GM10248 (cell line): Measurements from ENCODE around the gene TAAR1.
"Not testable (repeated sequence)": the region's sequence is repeated elsewhere in the genome, so short reads cannot be mapped to it uniquely, and the experiment has no call there.

Source experiments
- CTCF ChIA-PET: fragments of 300-600 bp; sonication (Branson Sonifier 250); formaldehyde crosslinking; extraction: SDS; loops from one replicate; lab custom pipeline; 2021; ENCODE audit warnings: antibody characterized with exemption; lab: Yijun Ruan, JAX
- POLR2A ChIA-PET: fragments of 350-650 bp; sonication (Branson Sonifier 250); formaldehyde crosslinking; extraction: SDS; loops from one replicate; lab custom pipeline; 2020; ENCODE audit warnings: antibody characterized with exemption; lab: Yijun Ruan, JAX
- DNase-seq: peaks from one replicate; pipeline ENCODE4 v3.0.0; 2012; ENCODE audit errors: extremely low spot score
- CTCF ChIP-seq: IDR thresholded peaks from 2 replicates; pipeline ENCODE4 v1.5.1; 2012; ENCODE audit warnings: mild to moderate bottlenecking, low read depth; ENCODE audit errors: extremely low read depth, missing control alignments, control extremely low read depth

The TAAR1 gene

GRCh38 chr6:132684272-132684671 lies 25.3 kb upstream of the TAAR1 start:
- POLR2A ChIA-PET, result no interaction called here
- CTCF ChIA-PET, result interaction anchor here (0.6 to 1.1 kb wide), 3 partner anchors 8 to 41 kb away, joined by 3 to 4 read pairs (median 3); no protein-coding TSS in a partner anchor
- TF ChIP-seq CTCF, result no peak
- DNase-seq, result no peak

- CTCF ChIA-PET, result no interaction called here
These were observed 24.6 kb upstream of the TAAR1 start for GRCh38 chr6:132683543-132683942.

GRCh38 chr6:132679094-132679493 lies 20.1 kb upstream of the TAAR1 start:
- CTCF ChIA-PET, result interaction anchor here (1.4 to 1.5 kb wide), 2 partner anchors 41 to 399 kb away, joined by 3 to 4 read pairs; no protein-coding TSS in a partner anchor
- POLR2A ChIA-PET, DNase-seq: not testable (repeated sequence)

More at GRCh38 chr6:132683543-132683942, 24.6 kb upstream of the TAAR1 start:
- no peak for DNase-seq
- no peak for TF ChIP-seq CTCF
- POLR2A ChIA-PET, result no interaction called here

GRCh38 chr6:132675749-132676148 lies 16.8 kb upstream of the TAAR1 start:
- DNase-seq, result no peak
- CTCF ChIA-PET, result interaction anchor here (1.1 kb wide), 1 partner anchor 9 kb away, joined by 3 read pairs; no protein-coding TSS in a partner anchor

GRCh38 chr6:132675002-132675401 lies 16.0 kb upstream of the TAAR1 start:
- no peak for TF ChIP-seq CTCF
- no peak for DNase-seq
- POLR2A ChIA-PET, result no interaction called here
- CTCF ChIA-PET, result no interaction called here

More at GRCh38 chr6:132675749-132676148, 16.8 kb upstream of the TAAR1 start:
- TF ChIP-seq CTCF, result no peak
- POLR2A ChIA-PET, result no interaction called here

GRCh38 chr6:132673376-132674094 lies 14.6 kb upstream of the TAAR1 start:
- ChIA-PET POLR2A (no interaction called here), CTCF (no interaction called here)
- DNase-seq, result no peak
- no peak for TF ChIP-seq CTCF

GRCh38 chr6:132671295-132671694 lies 12.3 kb upstream of the TAAR1 start:
- POLR2A ChIA-PET, result no interaction called here
- DNase-seq, result no peak
- CTCF ChIA-PET, result interaction anchor here (0.9 to 3.8 kb wide), 7 partner anchors 11 to 128 kb away, joined by 3 to 31 read pairs (median 4); partner anchors contain the start of genes SLC18B1 and TAAR1
- TF ChIP-seq CTCF, result no peak
